ENCODE data around the gene AR. TPM values are rescaled to one million over a fixed set of nuclear protein-coding genes. Genes with fewer than 3 reads are reported as not detected.

The AR gene
- total and polyA plus RNA-seq, 2 of the 4 experiments (the other 2 are of a cell fraction) = 1.5 to 4.7 TPM

DNA sequence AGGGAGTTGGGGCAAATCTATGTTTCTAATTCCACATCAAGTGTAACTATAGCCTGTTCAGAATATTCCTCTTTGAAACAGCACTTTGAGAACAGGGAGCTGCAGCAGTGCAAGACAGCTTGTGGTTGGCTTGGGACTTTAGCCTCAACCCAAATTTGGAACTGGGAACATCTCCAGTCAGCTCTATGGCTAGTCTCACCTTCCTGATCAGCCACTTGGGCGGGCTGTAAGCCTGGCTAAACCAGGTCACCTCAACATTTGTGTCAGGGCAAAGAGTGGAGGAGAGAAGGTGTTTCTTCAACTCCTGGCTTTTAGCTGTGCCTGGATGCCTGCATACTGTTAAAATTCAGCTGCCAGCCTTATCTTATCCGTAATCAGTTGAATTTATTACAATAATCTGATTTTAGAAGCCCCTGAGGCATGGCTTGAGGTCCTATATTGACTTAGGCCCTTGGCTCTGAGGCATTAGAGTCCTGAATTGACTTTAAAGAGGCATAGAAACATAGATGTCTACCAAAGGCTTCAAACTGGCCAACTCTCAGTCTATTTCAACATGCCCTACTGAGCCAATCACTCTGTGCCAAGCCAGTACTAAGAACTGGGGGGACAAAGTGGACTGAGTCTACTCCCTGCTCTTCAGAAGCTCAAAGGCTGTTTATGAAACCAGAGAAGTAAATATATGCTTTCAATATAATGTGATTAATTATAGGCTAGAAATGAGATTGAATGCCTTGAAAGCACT lies 18.7 kb upstream of the AR start:
- no peak overlapping the region for H3K4ac ChIP-seq (ENCODE audit: low read depth, low read length)
- no peak overlapping the region for H3K4me3 ChIP-seq (ENCODE audit: insufficient read depth, low read depth, low read length)
- no peaks in the 10 kb centered on the region for H3K9me3 ChIP-seq (ENCODE audit: control insufficient read depth, insufficient read depth, low read length)
- no peak overlapping the region for H3K9ac ChIP-seq (ENCODE audit: low read depth, low read length)
- dilution Hi-C loops (cut with HindIII; ENCODE audit: low sequenced_read_pairs, unreplicated experiment) = no loop called here
- H4K8ac ChIP-seq (ENCODE audit: low read depth in 2 of 2, low read length in 2 of 2) = no peak overlapping the region
- no TSS peak for BruUV-seq (replicated peaks)
- CTCF ChIA-PET = no interaction called here
- no peak overlapping the region for H2BK15ac ChIP-seq (ENCODE audit: low read depth, low read length)
- H3K56ac ChIP-seq (ENCODE audit: extremely low read depth, insufficient read depth, low read length) = no peak overlapping the region
- H3K4me1 ChIP-seq (ENCODE audit: control insufficient read depth, insufficient read depth, low read length) = no peaks in the 10 kb centered on the region
- intact Hi-C loops (cut with micrococcal nuclease) = no loop called here
- no peaks in the 10 kb centered on the region for H3K9me1 ChIP-seq (ENCODE audit: insufficient read depth, low read length)
- no CpG with 5 or more reads among the region's 2 CpGs for WGBS, 2 experiments (ENCODE audit: extremely low coverage in 2 of 2, insufficient read length in 1 of 2)
- H3K14ac ChIP-seq (replicated peaks; ENCODE audit: low read depth, low read length) = no peak overlapping the region
- no peak overlapping the region for H3K18ac ChIP-seq (ENCODE audit: low read depth, low read length)
- H3K79me1 ChIP-seq (ENCODE audit: low read depth in 1 of 2, low read length in 2 of 2) = no peaks in the 10 kb centered on the region
- TF ChIP-seq POLR2A (IDR thresholded peaks at IDR 0.05; ENCODE audit: low read depth, low read length) (no peak), SMC3 (IDR thresholded peaks at IDR 0.05; ENCODE audit: low read depth, low read length) (no peak)
- TF ChIP-seq, protein P1, sequence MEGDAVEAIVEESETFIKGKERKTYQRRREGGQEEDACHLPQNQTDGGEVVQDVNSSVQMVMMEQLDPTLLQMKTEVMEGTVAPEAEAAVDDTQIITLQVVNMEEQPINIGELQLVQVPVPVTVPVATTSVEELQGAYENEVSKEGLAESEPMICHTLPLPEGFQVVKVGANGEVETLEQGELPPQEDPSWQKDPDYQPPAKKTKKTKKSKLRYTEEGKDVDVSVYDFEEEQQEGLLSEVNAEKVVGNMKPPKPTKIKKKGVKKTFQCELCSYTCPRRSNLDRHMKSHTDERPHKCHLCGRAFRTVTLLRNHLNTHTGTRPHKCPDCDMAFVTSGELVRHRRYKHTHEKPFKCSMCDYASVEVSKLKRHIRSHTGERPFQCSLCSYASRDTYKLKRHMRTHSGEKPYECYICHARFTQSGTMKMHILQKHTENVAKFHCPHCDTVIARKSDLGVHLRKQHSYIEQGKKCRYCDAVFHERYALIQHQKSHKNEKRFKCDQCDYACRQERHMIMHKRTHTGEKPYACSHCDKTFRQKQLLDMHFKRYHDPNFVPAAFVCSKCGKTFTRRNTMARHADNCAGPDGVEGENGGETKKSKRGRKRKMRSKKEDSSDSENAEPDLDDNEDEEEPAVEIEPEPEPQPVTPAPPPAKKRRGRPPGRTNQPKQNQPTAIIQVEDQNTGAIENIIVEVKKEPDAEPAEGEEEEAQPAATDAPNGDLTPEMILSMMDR (conservative IDR thresholded peaks at IDR 0.05; ENCODE audit: low read depth, low read length) = no peak
- TF ChIP-seq, protein P2, sequence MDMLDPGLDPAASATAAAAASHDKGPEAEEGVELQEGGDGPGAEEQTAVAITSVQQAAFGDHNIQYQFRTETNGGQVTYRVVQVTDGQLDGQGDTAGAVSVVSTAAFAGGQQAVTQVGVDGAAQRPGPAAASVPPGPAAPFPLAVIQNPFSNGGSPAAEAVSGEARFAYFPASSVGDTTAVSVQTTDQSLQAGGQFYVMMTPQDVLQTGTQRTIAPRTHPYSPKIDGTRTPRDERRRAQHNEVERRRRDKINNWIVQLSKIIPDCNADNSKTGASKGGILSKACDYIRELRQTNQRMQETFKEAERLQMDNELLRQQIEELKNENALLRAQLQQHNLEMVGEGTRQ (IDR thresholded peaks at IDR 0.05; ENCODE audit: low read depth, low read length) = no peak
- H2BK20ac ChIP-seq (ENCODE audit: low read depth, low read length) = no peak overlapping the region
- no peak overlapping the region for H3K27ac ChIP-seq (ENCODE audit: insufficient read depth, low read length)
- H3K4me2 ChIP-seq (ENCODE audit: low read depth, low read length) = no peak overlapping the region
- H4K5ac ChIP-seq (ENCODE audit: low read depth, low read length) = no peak overlapping the region
- H4K91ac ChIP-seq (ENCODE audit: insufficient read depth, low read depth, low read length) = no peak overlapping the region
- no peak overlapping the region for H2AK5ac ChIP-seq (ENCODE audit: low read depth, low read length)
- no peaks in the 10 kb centered on the region for H3K27me3 ChIP-seq (ENCODE audit: control insufficient read depth, insufficient read depth, low read length)
- no peaks in the 10 kb centered on the region for H3K36me3 ChIP-seq (ENCODE audit: control insufficient read depth, insufficient read depth, low read length)
- H4K20me1 ChIP-seq (ENCODE audit: insufficient read depth, low read length) = no peaks in the 10 kb centered on the region
- H2BK5ac ChIP-seq (ENCODE audit: low read depth, low read length, poor library complexity, severe bottlenecking) = no peak overlapping the region
- POLR2A ChIA-PET (ENCODE audit: unreplicated experiment) = no interaction called here
- no peak for DNase-seq
- H2AFZ ChIP-seq (replicated peaks; ENCODE audit: low read length, poor library complexity) = no peak overlapping the region
- no peak overlapping the region for H3K23ac ChIP-seq (ENCODE audit: low read depth, low read length)
- ATAC-seq (ENCODE audit: low read depth) = no peak
- no peak overlapping the region for H2BK120ac ChIP-seq (ENCODE audit: low read depth, low read length)
- H2AK9ac ChIP-seq (replicated peaks; ENCODE audit: low read depth, low read length, poor library complexity) = no peak overlapping the region
- in situ Hi-C loops (cut with MboI; ENCODE audit: low sequenced_read_pairs) = no loop called here

Measured in IMR-90 (cell line).